Astrocyte (in vitro differentiated cells and primary cell): ENCODE results near the gene PPL. TPM values are rescaled to one million over a fixed set of nuclear protein-coding genes. Genes with fewer than 3 reads are reported as not detected.

Experiments used
- DNase-seq: peaks from one replicate; pipeline ENCODE4 v3.0.0-alpha.2; 2010; ENCODE audit warnings: low read depth
- FAIRE-seq: peaks from 2 replicates; lab custom pipeline; 2011; peaks lifted over from hg19 to GRCh38; lab: Jason Lieb, UNC
- H2AFZ ChIP-seq: 2 replicates; pipeline ENCODE4 v1.6.0; 2012; ENCODE audit warnings: low read depth, low read length, inconsistent platforms
- H3K27ac ChIP-seq: 2 replicates; pipeline ENCODE4 v1.5.1; 2011; ENCODE audit warnings: low read depth, low read length, inconsistent platforms
- H3K27me3 ChIP-seq: 2 replicates; pipeline ENCODE4 v1.6.0; 2011; ENCODE audit warnings: low read length, inconsistent platforms; ENCODE audit not compliant: insufficient read depth
- H3K36me3 ChIP-seq: 2 replicates; pipeline ENCODE4 v1.5.1; 2011; ENCODE audit warnings: low read length, inconsistent platforms; ENCODE audit not compliant: insufficient read depth
- H3K4me1 ChIP-seq: 2 replicates; pipeline ENCODE4 v1.5.1; 2011; ENCODE audit warnings: low read length, inconsistent platforms; ENCODE audit not compliant: insufficient read depth
- H3K4me2 ChIP-seq: 2 replicates; pipeline ENCODE4 v1.6.0; 2012; ENCODE audit warnings: low read length, inconsistent platforms
- H3K4me3 ChIP-seq: 2 replicates; pipeline ENCODE4 v1.5.1; 2011; ENCODE audit warnings: low read depth, mild to moderate bottlenecking, low read length, inconsistent platforms; ENCODE audit not compliant: insufficient read depth
- H3K79me2 ChIP-seq: 2 replicates; pipeline ENCODE4 v1.6.0; 2012; ENCODE audit warnings: mild to moderate bottlenecking, low read length, inconsistent platforms; ENCODE audit not compliant: insufficient read depth
- H3K9ac ChIP-seq: 2 replicates; pipeline ENCODE4 v1.6.0; 2012; ENCODE audit warnings: mild to moderate bottlenecking, low read length, inconsistent platforms
- H3K9me3 ChIP-seq: 2 replicates; pipeline ENCODE4 v1.5.1; 2012; ENCODE audit warnings: low read depth, mild to moderate bottlenecking, low read length, inconsistent platforms; ENCODE audit not compliant: insufficient read depth
- H4K20me1 ChIP-seq: 2 replicates; pipeline ENCODE4 v1.6.0; 2012; ENCODE audit warnings: low read length, inconsistent platforms; ENCODE audit not compliant: insufficient read depth
- H3K27ac Mint-ChIP-seq: one replicate; pipeline ENCODE4 v1.8.0; 2021; ENCODE audit warnings: mild to moderate bottlenecking, mixed read lengths; ENCODE audit not compliant: unreplicated experiment
- H3K27me3 Mint-ChIP-seq: one replicate; pipeline ENCODE4 v1.8.0; 2021; ENCODE audit warnings: low read depth, mixed read lengths; ENCODE audit not compliant: unreplicated experiment
- H3K36me3 Mint-ChIP-seq: one replicate; pipeline ENCODE4 v1.8.0; 2021; ENCODE audit warnings: low read depth, mixed read lengths; ENCODE audit not compliant: unreplicated experiment
- H3K4me1 Mint-ChIP-seq: one replicate; pipeline ENCODE4 v1.8.0; 2021; ENCODE audit warnings: low read depth, mixed read lengths; ENCODE audit not compliant: unreplicated experiment
- H3K4me3 Mint-ChIP-seq: one replicate; pipeline ENCODE4 v1.8.0; 2021; ENCODE audit warnings: mild to moderate bottlenecking, moderate library complexity, mixed read lengths; ENCODE audit not compliant: unreplicated experiment
- H3K9me3 Mint-ChIP-seq: one replicate; pipeline ENCODE4 v1.8.0; 2021; ENCODE audit warnings: mild to moderate bottlenecking, mixed read lengths; ENCODE audit not compliant: unreplicated experiment
- EZH2 ChIP-seq: IDR thresholded peaks from 2 replicates; pipeline ENCODE4 v1.6.1; 2012; ENCODE audit warnings: mild to moderate bottlenecking, low read length, inconsistent platforms; ENCODE audit not compliant: insufficient read depth
- total RNA-seq: library from RNA; stranded (reverse); gene quantifications from 2 replicates; pipeline ENCODE4 v1.2.1, GENCODE V29; 2021
- TF ChIP-seq, protein P1 (sequence below): IDR thresholded peaks from 2 replicates; pipeline ENCODE4 v1.5.1; 2011; ENCODE audit warnings: low read depth, mild to moderate bottlenecking, inconsistent platforms, low read length, moderate library complexity; ENCODE audit not compliant: insufficient read depth

PPL gene
- total RNA-seq, 1 donor from 2014 or later: 12.3 TPM

DNA sequence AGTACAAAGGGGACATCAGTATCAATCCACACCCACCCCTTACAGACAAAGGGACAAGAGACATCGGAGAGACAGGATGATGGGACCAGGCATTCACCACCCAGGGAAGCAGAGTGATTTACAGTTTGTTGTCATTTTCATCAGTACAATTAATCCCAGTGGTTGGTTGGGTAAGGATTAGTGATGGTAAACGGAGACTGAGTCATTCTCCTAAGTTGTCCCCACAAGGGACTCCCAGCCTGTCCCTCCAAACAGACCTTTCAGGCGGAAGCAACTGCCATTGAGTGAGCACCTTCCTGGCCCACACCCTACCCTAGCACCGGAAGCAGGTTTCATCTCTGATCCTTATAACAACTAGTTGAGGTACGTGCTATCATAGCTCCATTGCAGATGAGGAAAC lies 11.2 kb downstream of the PPL start:
- H2AFZ ChIP-seq: no peak overlapping the region
- Mint-ChIP-seq H3K27ac (no peak overlapping the region), H3K27me3 (peaks cover 1% of the 10 kb centered on the region), H3K36me3 (peaks cover 5% of the 10 kb centered on the region), H3K4me3 (no peak overlapping the region), H3K4me1 (peaks cover 5% of the 10 kb centered on the region), H3K9me3 (peaks cover 10% of the 10 kb centered on the region)
- peaks cover 9% of the 10 kb centered on the region for H3K9me3 ChIP-seq
- no peak overlapping the region for H3K9ac ChIP-seq
- DNase-seq: no peak
- FAIRE-seq: no peak
- TF ChIP-seq, protein P1, sequence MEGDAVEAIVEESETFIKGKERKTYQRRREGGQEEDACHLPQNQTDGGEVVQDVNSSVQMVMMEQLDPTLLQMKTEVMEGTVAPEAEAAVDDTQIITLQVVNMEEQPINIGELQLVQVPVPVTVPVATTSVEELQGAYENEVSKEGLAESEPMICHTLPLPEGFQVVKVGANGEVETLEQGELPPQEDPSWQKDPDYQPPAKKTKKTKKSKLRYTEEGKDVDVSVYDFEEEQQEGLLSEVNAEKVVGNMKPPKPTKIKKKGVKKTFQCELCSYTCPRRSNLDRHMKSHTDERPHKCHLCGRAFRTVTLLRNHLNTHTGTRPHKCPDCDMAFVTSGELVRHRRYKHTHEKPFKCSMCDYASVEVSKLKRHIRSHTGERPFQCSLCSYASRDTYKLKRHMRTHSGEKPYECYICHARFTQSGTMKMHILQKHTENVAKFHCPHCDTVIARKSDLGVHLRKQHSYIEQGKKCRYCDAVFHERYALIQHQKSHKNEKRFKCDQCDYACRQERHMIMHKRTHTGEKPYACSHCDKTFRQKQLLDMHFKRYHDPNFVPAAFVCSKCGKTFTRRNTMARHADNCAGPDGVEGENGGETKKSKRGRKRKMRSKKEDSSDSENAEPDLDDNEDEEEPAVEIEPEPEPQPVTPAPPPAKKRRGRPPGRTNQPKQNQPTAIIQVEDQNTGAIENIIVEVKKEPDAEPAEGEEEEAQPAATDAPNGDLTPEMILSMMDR: no peak
- TF ChIP-seq EZH2: no peak
- H3K4me3 ChIP-seq: no peak overlapping the region
- H3K4me2 ChIP-seq: no peak overlapping the region
- H3K36me3 ChIP-seq: no peaks in the 10 kb centered on the region
- no peak overlapping the region for H3K27ac ChIP-seq
- H3K79me2 ChIP-seq: no peaks in the 10 kb centered on the region
- no peaks in the 10 kb centered on the region for H3K4me1 ChIP-seq
- peaks cover 15% of the 10 kb centered on the region for H3K27me3 ChIP-seq
- no peaks in the 10 kb centered on the region for H4K20me1 ChIP-seq

DNA sequence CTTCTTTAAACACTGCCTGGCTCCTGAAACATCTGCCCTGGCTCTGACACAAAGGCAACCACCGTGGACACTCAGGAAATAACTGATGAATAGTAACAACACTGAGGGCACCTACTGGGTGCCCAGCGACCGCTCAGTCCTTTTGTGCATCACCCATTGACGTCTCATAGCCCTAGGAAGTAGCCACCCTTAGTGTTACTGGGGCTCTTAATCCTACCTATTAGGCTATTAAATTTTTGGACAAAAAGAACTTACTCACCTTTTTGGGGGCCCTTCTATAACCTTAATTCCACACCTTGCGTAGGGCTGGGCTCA lies 11.7 kb downstream of the PPL start:
- no peak overlapping the region for H2AFZ ChIP-seq
- peaks cover 10% of the 10 kb centered on the region for H3K9me3 Mint-ChIP-seq
- TF ChIP-seq, protein P1: no peak
- TF ChIP-seq EZH2: no peak
- no peak overlapping the region for H3K9ac ChIP-seq
- no peaks in the 10 kb centered on the region for H3K36me3 ChIP-seq
- H3K9me3 ChIP-seq: peaks cover 9% of the 10 kb centered on the region
- H3K79me2 ChIP-seq: no peaks in the 10 kb centered on the region
- H3K27me3 Mint-ChIP-seq: no peaks in the 10 kb centered on the region
- peaks cover 13% of the 10 kb centered on the region for H3K27me3 ChIP-seq
- H3K27ac Mint-ChIP-seq: no peak overlapping the region
- H3K4me3 Mint-ChIP-seq: no peak overlapping the region
- no peak overlapping the region for H3K27ac ChIP-seq
- no peaks in the 10 kb centered on the region for H4K20me1 ChIP-seq
- H3K4me2 ChIP-seq: no peak overlapping the region
- H3K4me1 Mint-ChIP-seq: peaks cover 5% of the 10 kb centered on the region
- no peaks in the 10 kb centered on the region for H3K4me1 ChIP-seq
- no peak overlapping the region for H3K4me3 ChIP-seq
- FAIRE-seq (no peak), DNase-seq (no peak)
- peaks cover 4% of the 10 kb centered on the region for H3K36me3 Mint-ChIP-seq

DNA sequence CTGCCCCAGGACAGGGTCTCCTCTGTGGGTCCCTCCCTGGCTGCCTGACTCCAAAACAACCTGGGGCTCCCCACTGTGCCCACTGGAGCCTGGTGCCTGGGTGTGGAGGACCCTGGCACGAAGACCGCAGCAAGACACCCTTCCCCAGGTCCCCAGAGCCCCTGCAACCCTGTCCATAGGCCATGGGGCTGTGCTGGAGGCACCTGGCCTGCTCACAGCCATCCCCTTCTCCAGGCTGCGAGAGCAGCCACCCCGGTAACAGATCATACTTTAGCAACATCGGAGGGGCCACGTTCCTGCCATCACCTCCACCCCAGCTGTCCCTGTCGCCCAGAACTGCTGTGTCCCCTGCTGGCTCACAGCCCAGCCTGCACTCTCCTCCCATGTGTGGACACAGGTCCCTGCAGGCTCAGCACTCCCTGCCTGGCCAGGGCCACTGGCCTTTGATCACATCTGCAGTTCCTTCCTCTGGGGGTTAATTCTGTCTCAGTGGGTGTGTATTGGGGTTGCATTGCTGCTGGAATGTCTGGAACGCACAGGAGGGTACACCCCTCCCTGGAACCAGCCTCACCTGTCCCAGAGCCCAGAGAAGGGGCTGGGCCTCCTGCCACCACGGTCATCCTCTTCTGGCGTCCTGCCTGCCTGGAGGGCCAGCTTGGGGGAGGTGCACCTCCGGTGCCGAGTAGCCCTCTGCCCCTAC lies 12.2 kb downstream of the PPL start:
- Histone ChIP-seq H3K36me3 (no peaks in the 10 kb centered on the region), H3K79me2 (no peaks in the 10 kb centered on the region), H4K20me1 (no peaks in the 10 kb centered on the region), H2AFZ (no peak overlapping the region), H3K4me1 (no peaks in the 10 kb centered on the region), H3K4me2 (no peak overlapping the region), H3K9me3 (peaks cover 9% of the 10 kb centered on the region), H3K4me3 (no peak overlapping the region), H3K9ac (no peak overlapping the region), H3K27me3 (peaks cover 13% of the 10 kb centered on the region), H3K27ac (no peak overlapping the region)
- H3K27me3 Mint-ChIP-seq: no peaks in the 10 kb centered on the region
- H3K4me3 Mint-ChIP-seq: no peak overlapping the region
- FAIRE-seq (no peak), DNase-seq (no peak)
- TF ChIP-seq EZH2: no peak
- TF ChIP-seq, protein P1: no peak
- peaks cover 4% of the 10 kb centered on the region for H3K36me3 Mint-ChIP-seq
- H3K4me1 Mint-ChIP-seq: peaks cover 5% of the 10 kb centered on the region
- peaks cover 10% of the 10 kb centered on the region for H3K9me3 Mint-ChIP-seq
- H3K27ac Mint-ChIP-seq: no peak overlapping the region
